M059J (cell line): ENCODE data around the gene FCRL1. TPM values are rescaled to one million over a fixed set of nuclear protein-coding genes. Genes with fewer than 3 reads are reported as not detected.

Experiments used
- total RNA-seq: library from RNA; depleted of rRNA; stranded (reverse); fragments of >200 nt; shearing (Covaris generic); gene quantifications from 2 replicates; pipeline ENCODE4 v1.2.3, GENCODE V29; 2014; rRNA removed

Gene FCRL1
- total RNA-seq, 1 experiment from 2014 or later = not detected

Other genes starting within 250 kb of the FCRL1 start
- not detected in 2 replicates for gene FCRL4, start 222.0 kb downstream of the FCRL1 start, total RNA-seq
- not detected in 2 replicates for gene FCRL3, start 119.4 kb downstream of the FCRL1 start, total RNA-seq
- gene FCRL2, start 43.0 kb downstream of the FCRL1 start, total RNA-seq = not detected in 2 replicates
- 0.10 TPM in 1 of 2 replicates, not detected in the other for gene CD5L, start 21.7 kb upstream of the FCRL1 start, total RNA-seq
- 58.6 and 103 TPM in 2 replicates for gene KIRREL1, start 173.5 kb upstream of the FCRL1 start, total RNA-seq